Activated naive CD4-positive, alpha-beta T cell treated with anti-CD3 and anti-CD28 coated beads, Interleukin-2, amount 50 U/mL, for 24 hours (primary cell): ENCODE results near the gene VSTM2B.
"Not testable (repeated sequence)": the region's sequence is repeated elsewhere in the genome, so short reads cannot be mapped to it uniquely, and the experiment has no call there.

Experiments
- H3K27ac Mint-ChIP-seq: one replicate; pipeline ENCODE4 v1.8.0; 2021; ENCODE audit warnings: mild to moderate bottlenecking, mixed read lengths
- H3K27me3 Mint-ChIP-seq: one replicate; pipeline ENCODE4 v1.8.0; 2021; ENCODE audit warnings: mixed read lengths
- H3K36me3 Mint-ChIP-seq: one replicate; pipeline ENCODE4 v1.8.0; 2021; ENCODE audit warnings: mixed read lengths
- H3K4me1 Mint-ChIP-seq: one replicate; pipeline ENCODE4 v1.8.0; 2021; ENCODE audit warnings: mixed read lengths
- H3K4me3 Mint-ChIP-seq: one replicate; pipeline ENCODE4 v1.8.0; 2021; ENCODE audit warnings: mild to moderate bottlenecking, mixed read lengths
- H3K9me3 Mint-ChIP-seq: one replicate; pipeline ENCODE4 v1.8.0; 2021; ENCODE audit warnings: mixed read lengths

The VSTM2B gene

GRCh38 chr19:29540114-29540513 lies 14.3 kb downstream of the VSTM2B start:
- Mint-ChIP-seq H3K27ac (no peak overlapping the region), H3K4me1 (no peaks in the 10 kb centered on the region), H3K9me3 (no peaks in the 10 kb centered on the region), H3K27me3 (peaks cover 10% of the 10 kb centered on the region), H3K4me3 (no peak overlapping the region), H3K36me3 (no peaks in the 10 kb centered on the region)

GRCh38 chr19:29541473-29542253 lies 15.9 kb downstream of the VSTM2B start:
- Mint-ChIP-seq H3K4me3 (no peak overlapping the region), H3K27ac (no peak overlapping the region), H3K27me3 (peaks cover 9% of the 10 kb centered on the region), H3K36me3 (no peaks in the 10 kb centered on the region), H3K4me1 (no peaks in the 10 kb centered on the region), H3K9me3 (no peaks in the 10 kb centered on the region)

GRCh38 chr19:29542327-29542726 lies 16.5 kb downstream of the VSTM2B start:
- Mint-ChIP-seq H3K9me3 (no peaks in the 10 kb centered on the region), H3K36me3 (no peaks in the 10 kb centered on the region), H3K27me3 (peaks cover 11% of the 10 kb centered on the region), H3K4me1 (no peaks in the 10 kb centered on the region), H3K4me3 (no peak overlapping the region), H3K27ac (no peak overlapping the region)

GRCh38 chr19:29542776-29543175 lies 17.0 kb downstream of the VSTM2B start:
- Mint-ChIP-seq H3K9me3 (no peaks in the 10 kb centered on the region), H3K4me1 (no peaks in the 10 kb centered on the region), H3K27me3 (peaks cover 14% of the 10 kb centered on the region), H3K27ac (no peak overlapping the region), H3K36me3 (no peaks in the 10 kb centered on the region), H3K4me3 (no peak overlapping the region)

GRCh38 chr19:29543381-29543780 lies 17.6 kb downstream of the VSTM2B start:
- H3K4me1 Mint-ChIP-seq = no peaks in the 10 kb centered on the region
- no peak overlapping the region for H3K4me3 Mint-ChIP-seq
- H3K9me3 Mint-ChIP-seq = no peaks in the 10 kb centered on the region
- peaks cover 12% of the 10 kb centered on the region for H3K27me3 Mint-ChIP-seq
- H3K36me3 Mint-ChIP-seq = no peaks in the 10 kb centered on the region
- no peak overlapping the region for H3K27ac Mint-ChIP-seq

GRCh38 chr19:29544656-29545360 lies 19.0 kb downstream of the VSTM2B start:
- H3K9me3 Mint-ChIP-seq = no peaks in the 10 kb centered on the region
- peaks cover 9% of the 10 kb centered on the region for H3K27me3 Mint-ChIP-seq
- H3K27ac Mint-ChIP-seq = no peak overlapping the region
- H3K4me3 Mint-ChIP-seq = no peak overlapping the region
- no peaks in the 10 kb centered on the region for H3K36me3 Mint-ChIP-seq
- no peaks in the 10 kb centered on the region for H3K4me1 Mint-ChIP-seq

- H3K9me3 Mint-ChIP-seq, H3K36me3 Mint-ChIP-seq, H3K27ac Mint-ChIP-seq, H3K4me3 Mint-ChIP-seq, H3K4me1 Mint-ChIP-seq, H3K27me3 Mint-ChIP-seq: not testable (repeated sequence)
These were observed 19.7 kb downstream of the VSTM2B start for GRCh38 chr19:29545447-29545846.

- H3K27me3 Mint-ChIP-seq = peaks cover 9% of the 10 kb centered on the region
- no peaks in the 10 kb centered on the region for H3K36me3 Mint-ChIP-seq
- no peaks in the 10 kb centered on the region for H3K4me1 Mint-ChIP-seq
- H3K4me3 Mint-ChIP-seq = no peak overlapping the region
- no peak overlapping the region for H3K27ac Mint-ChIP-seq
- H3K9me3 Mint-ChIP-seq = no peaks in the 10 kb centered on the region
These were observed 20.2 kb downstream of the VSTM2B start for GRCh38 chr19:29545866-29546582.

GRCh38 chr19:29546583-29547190 lies 20.9 kb downstream of the VSTM2B start:
- Mint-ChIP-seq H3K36me3 (no peaks in the 10 kb centered on the region), H3K27me3 (peaks cover 9% of the 10 kb centered on the region), H3K4me3 (no peak overlapping the region), H3K27ac (no peak overlapping the region), H3K9me3 (no peaks in the 10 kb centered on the region), H3K4me1 (no peaks in the 10 kb centered on the region)

GRCh38 chr19:29547361-29547960 lies 21.7 kb downstream of the VSTM2B start:
- Mint-ChIP-seq H3K27me3 (peaks cover 10% of the 10 kb centered on the region), H3K4me1 (no peaks in the 10 kb centered on the region), H3K27ac (no peak overlapping the region), H3K36me3 (no peaks in the 10 kb centered on the region), H3K9me3 (no peaks in the 10 kb centered on the region), H3K4me3 (no peak overlapping the region)

GRCh38 chr19:29547981-29548380 lies 22.2 kb downstream of the VSTM2B start:
- no peaks in the 10 kb centered on the region for H3K4me1 Mint-ChIP-seq
- no peak overlapping the region for H3K27ac Mint-ChIP-seq
- H3K4me3 Mint-ChIP-seq = no peak overlapping the region
- H3K9me3 Mint-ChIP-seq = no peaks in the 10 kb centered on the region
- no peaks in the 10 kb centered on the region for H3K36me3 Mint-ChIP-seq
- peaks cover 10% of the 10 kb centered on the region for H3K27me3 Mint-ChIP-seq

GRCh38 chr19:29548483-29549085 lies 22.8 kb downstream of the VSTM2B start:
- Mint-ChIP-seq H3K27ac (no peak overlapping the region), H3K27me3 (peaks cover 10% of the 10 kb centered on the region), H3K9me3 (no peaks in the 10 kb centered on the region), H3K4me3 (no peak overlapping the region), H3K36me3 (no peaks in the 10 kb centered on the region), H3K4me1 (no peaks in the 10 kb centered on the region)

- Mint-ChIP-seq H3K27me3 (peaks cover 10% of the 10 kb centered on the region), H3K4me3 (no peak overlapping the region), H3K9me3 (no peaks in the 10 kb centered on the region), H3K27ac (no peak overlapping the region), H3K36me3 (no peaks in the 10 kb centered on the region), H3K4me1 (no peaks in the 10 kb centered on the region)
These were observed 23.6 kb downstream of the VSTM2B start for GRCh38 chr19:29549105-29550070.

GRCh38 chr19:29550896-29551295 lies 25.1 kb downstream of the VSTM2B start:
- H3K27me3 Mint-ChIP-seq = peaks cover 17% of the 10 kb centered on the region
- H3K9me3 Mint-ChIP-seq = peaks cover 13% of the 10 kb centered on the region
- no peak overlapping the region for H3K4me3 Mint-ChIP-seq
- peaks cover 2% of the 10 kb centered on the region for H3K36me3 Mint-ChIP-seq
- H3K4me1 Mint-ChIP-seq = no peaks in the 10 kb centered on the region
- no peak overlapping the region for H3K27ac Mint-ChIP-seq
